Liver (tissue), 9 donors: ENCODE measurements around the gene FLT1. TPM values are rescaled to one million over a fixed set of nuclear protein-coding genes. Genes with fewer than 3 reads are reported as not detected.

Experiments used
- DNase-seq: peaks from one replicate; pipeline ENCODE4 v3.0.0-alpha.2; 2017; ENCODE audit warnings: low spot score
- H3K27ac ChIP-seq, 2 donors: one replicate each; pipeline ENCODE4 v1.7.0; 2013; ENCODE audit warnings: inconsistent platforms in 2 of 2, low read length in 2 of 2, control low read depth in 1 of 2, low read depth in 1 of 2, mild to moderate bottlenecking in 1 of 2
- H3K27me3 ChIP-seq, 4 donors: one replicate each; pipeline versions ENCODE4 v1.6.1 to v1.7.0; 2013; ENCODE audit warnings: low read length in 3 of 4, inconsistent platforms in 1 of 4, mild to moderate bottlenecking in 1 of 4, moderate library complexity in 1 of 4; ENCODE audit not compliant: control insufficient read depth in 4 of 4, insufficient read depth in 4 of 4
- H3K36me3 ChIP-seq, 4 donors: one replicate each; pipeline versions ENCODE4 v1.6.1 to v1.7.0; 2013; ENCODE audit warnings: low read length in 3 of 4, mild to moderate bottlenecking in 3 of 4, low read depth in 1 of 4, moderate library complexity in 1 of 4; ENCODE audit not compliant: control insufficient read depth in 4 of 4, insufficient read depth in 3 of 4
- H3K4me1 ChIP-seq, 4 donors: one replicate each; pipeline versions ENCODE4 v1.6.1 to v1.7.0; 2013; ENCODE audit warnings: low read length in 3 of 4, mild to moderate bottlenecking in 3 of 4, moderate library complexity in 1 of 4; ENCODE audit not compliant: control insufficient read depth in 4 of 4, insufficient read depth in 4 of 4
- H3K4me3 ChIP-seq, 3 donors: one replicate each; pipeline versions ENCODE4 v1.6.1 to v1.7.0; 2013; ENCODE audit warnings: low read length in 3 of 3, control low read depth in 1 of 3, low read depth in 1 of 3, mild to moderate bottlenecking in 1 of 3
- H3K9ac ChIP-seq, 2 donors: one replicate each; pipeline ENCODE4 v1.7.0; 2013; ENCODE audit warnings: low read length in 2 of 2, mild to moderate bottlenecking in 2 of 2, moderate library complexity in 2 of 2, control low read depth in 1 of 2, low read depth in 1 of 2
- H3K9me3 ChIP-seq, 4 donors: one replicate each; pipeline versions ENCODE4 v1.6.1 to v1.7.0; 2013; ENCODE audit warnings: low read length in 3 of 4; ENCODE audit not compliant: control insufficient read depth in 4 of 4
- CTCF ChIP-seq: fragments of 150-350 bp; IDR thresholded peaks from 2 replicates; pipeline ENCODE4 v1.5.1; 2017; ENCODE audit warnings: improper control_type of control experiment, low read depth, low read length; ENCODE audit not compliant: missing input control
- EGR1 ChIP-seq, 2 donors: IDR thresholded peaks; 2 replicates each; pipeline ENCODE4 v1.6.1; 2016 to 2018; ENCODE audit warnings: antibody characterized with exemption in 2 of 2, low read depth in 2 of 2
- FOXA1 ChIP-seq: IDR thresholded peaks from 2 replicates; pipeline ENCODE4 v1.6.1; 2016; ENCODE audit warnings: antibody characterized with exemption
- FOXA2 ChIP-seq: IDR thresholded peaks from 2 replicates; pipeline ENCODE4 v1.6.1; 2016; ENCODE audit warnings: antibody characterized with exemption
- GABPA ChIP-seq, 2 donors: IDR thresholded peaks in 1 of 2; conservative IDR thresholded peaks in 1 of 2; 2 replicates each; pipeline ENCODE4 v1.6.1; 2016; ENCODE audit warnings: antibody characterized with exemption in 2 of 2, mild to moderate bottlenecking in 1 of 2, moderate library complexity in 1 of 2
- HNF4A ChIP-seq, 2 donors: conservative IDR thresholded peaks; 2 replicates each; pipeline ENCODE4 v1.6.1; 2016; ENCODE audit warnings: antibody characterized with exemption in 2 of 2, mild to moderate bottlenecking in 2 of 2
- HNF4G ChIP-seq: IDR thresholded peaks from 2 replicates; pipeline ENCODE4 v1.6.1; 2016; ENCODE audit warnings: antibody characterized with exemption
- JUND ChIP-seq, 2 donors: IDR thresholded peaks; 2 replicates each; pipeline ENCODE4 v1.6.1; 2016; ENCODE audit warnings: antibody characterized with exemption in 2 of 2
- NR2F2 ChIP-seq: IDR thresholded peaks from 2 replicates; pipeline ENCODE4 v1.6.1; 2016; ENCODE audit warnings: antibody characterized with exemption
- RAD21 ChIP-seq, 2 donors: IDR thresholded peaks; 2 replicates each; pipeline ENCODE4 v1.6.1; 2016; ENCODE audit warnings: antibody characterized with exemption in 2 of 2, mild to moderate bottlenecking in 2 of 2
- RXRA ChIP-seq, 2 donors: IDR thresholded peaks; 2 replicates each; pipeline ENCODE4 v1.6.1; 2017 to 2018; ENCODE audit warnings: antibody characterized with exemption in 2 of 2, mild to moderate bottlenecking in 1 of 2
- SP1 ChIP-seq: IDR thresholded peaks from 2 replicates; pipeline ENCODE4 v1.6.1; 2018; ENCODE audit warnings: antibody characterized with exemption, mild to moderate bottlenecking
- YY1 ChIP-seq: IDR thresholded peaks from 2 replicates; pipeline ENCODE4 v1.6.1; 2016; ENCODE audit warnings: antibody characterized with exemption, mild to moderate bottlenecking
- WGBS: extraction: QIAGEN DNeasy Blood & Tissue Kit; methylation state at CpG from one replicate; pipeline ENCODE4 v1.1.7; 2013; 5-methylcytosine and 5-hydroxymethylcytosine counted together
- polyA plus RNA-seq, 2 donors: library from polyadenylated mRNA; stranded (reverse) in 1 of 2; unstranded in 1 of 2; fragments of 200-250 nt in 1 of 2; fragments of >200 nt in 1 of 2; fragmentation: Nextera tagmentation in 1 of 2; extraction: Ambion mirVana in 1 of 2; gene quantifications; one replicate each; pipeline versions ENCODE4 v1.2.1 to v1.2.3, GENCODE V29; 2013 to 2015
- total RNA-seq, 2 donors: library from RNA; depleted of rRNA; stranded (reverse); fragments of >200 nt; gene quantifications; one replicate each; pipeline ENCODE4 v1.2.3, GENCODE V29; 2014
- TF ChIP-seq, protein P1 (sequence below): IDR thresholded peaks from 2 replicates; pipeline ENCODE4 v1.6.1; 2016; ENCODE audit warnings: antibody characterized with exemption, mild to moderate bottlenecking
- TF ChIP-seq, protein P2 (sequence below): IDR thresholded peaks from 2 replicates; pipeline ENCODE4 v1.6.1; 2016; ENCODE audit warnings: antibody characterized with exemption
- TF ChIP-seq, protein P3 (sequence below): IDR thresholded peaks from 2 replicates; pipeline ENCODE4 v1.6.1; 2016; ENCODE audit warnings: antibody characterized with exemption
- donor health status: healthy.
- donor health status: healthy.
- donor health status: healthy.
- donor health status: healthy.
- donor health status: healthy.

FLT1 gene
- total and polyA plus RNA-seq, 4 donors, result 4.1 to 19.7 (median 9.3) TPM

GRCh38 chr13:28357247-28357825 is 137.6 kb downstream of the FLT1 start:
- Histone ChIP-seq H3K27ac (no peak overlapping the region), H3K4me3 (no peak overlapping the region), H3K9me3 (no peaks in the 10 kb centered on the region), H3K27me3 (no peaks in the 10 kb centered on the region), H3K4me1 (peaks cover 0 to 13% (median 0%) of the 10 kb centered on the region in 4 donors), H3K9ac (no peak overlapping the region), H3K36me3 (no peaks in the 10 kb centered on the region)
- DNase-seq, result no peak
- WGBS, result 71% methylated on average over 8 of the region's 8 CpGs
- TF ChIP-seq, protein P1, sequence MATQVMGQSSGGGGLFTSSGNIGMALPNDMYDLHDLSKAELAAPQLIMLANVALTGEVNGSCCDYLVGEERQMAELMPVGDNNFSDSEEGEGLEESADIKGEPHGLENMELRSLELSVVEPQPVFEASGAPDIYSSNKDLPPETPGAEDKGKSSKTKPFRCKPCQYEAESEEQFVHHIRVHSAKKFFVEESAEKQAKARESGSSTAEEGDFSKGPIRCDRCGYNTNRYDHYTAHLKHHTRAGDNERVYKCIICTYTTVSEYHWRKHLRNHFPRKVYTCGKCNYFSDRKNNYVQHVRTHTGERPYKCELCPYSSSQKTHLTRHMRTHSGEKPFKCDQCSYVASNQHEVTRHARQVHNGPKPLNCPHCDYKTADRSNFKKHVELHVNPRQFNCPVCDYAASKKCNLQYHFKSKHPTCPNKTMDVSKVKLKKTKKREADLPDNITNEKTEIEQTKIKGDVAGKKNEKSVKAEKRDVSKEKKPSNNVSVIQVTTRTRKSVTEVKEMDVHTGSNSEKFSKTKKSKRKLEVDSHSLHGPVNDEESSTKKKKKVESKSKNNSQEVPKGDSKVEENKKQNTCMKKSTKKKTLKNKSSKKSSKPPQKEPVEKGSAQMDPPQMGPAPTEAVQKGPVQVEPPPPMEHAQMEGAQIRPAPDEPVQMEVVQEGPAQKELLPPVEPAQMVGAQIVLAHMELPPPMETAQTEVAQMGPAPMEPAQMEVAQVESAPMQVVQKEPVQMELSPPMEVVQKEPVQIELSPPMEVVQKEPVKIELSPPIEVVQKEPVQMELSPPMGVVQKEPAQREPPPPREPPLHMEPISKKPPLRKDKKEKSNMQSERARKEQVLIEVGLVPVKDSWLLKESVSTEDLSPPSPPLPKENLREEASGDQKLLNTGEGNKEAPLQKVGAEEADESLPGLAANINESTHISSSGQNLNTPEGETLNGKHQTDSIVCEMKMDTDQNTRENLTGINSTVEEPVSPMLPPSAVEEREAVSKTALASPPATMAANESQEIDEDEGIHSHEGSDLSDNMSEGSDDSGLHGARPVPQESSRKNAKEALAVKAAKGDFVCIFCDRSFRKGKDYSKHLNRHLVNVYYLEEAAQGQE, result no peak
- TF ChIP-seq YY1 (no peak), RAD21 (IDR thresholded peaks at IDR 0.05) (no peak), FOXA1 (no peak), FOXA2 (no peak), HNF4G (no peak), EGR1 (IDR thresholded peaks at IDR 0.05; ENCODE audit: low read depth in 2 of 2) (no peak), NR2F2 (no peak), SP1 (no peak), HNF4A (conservative IDR thresholded peaks at IDR 0.05) (no peak), RXRA (IDR thresholded peaks at IDR 0.05) (no peak)
- TF ChIP-seq, protein P2, sequence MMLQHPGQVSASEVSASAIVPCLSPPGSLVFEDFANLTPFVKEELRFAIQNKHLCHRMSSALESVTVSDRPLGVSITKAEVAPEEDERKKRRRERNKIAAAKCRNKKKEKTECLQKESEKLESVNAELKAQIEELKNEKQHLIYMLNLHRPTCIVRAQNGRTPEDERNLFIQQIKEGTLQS, result no peak
- TF ChIP-seq, protein P3, sequence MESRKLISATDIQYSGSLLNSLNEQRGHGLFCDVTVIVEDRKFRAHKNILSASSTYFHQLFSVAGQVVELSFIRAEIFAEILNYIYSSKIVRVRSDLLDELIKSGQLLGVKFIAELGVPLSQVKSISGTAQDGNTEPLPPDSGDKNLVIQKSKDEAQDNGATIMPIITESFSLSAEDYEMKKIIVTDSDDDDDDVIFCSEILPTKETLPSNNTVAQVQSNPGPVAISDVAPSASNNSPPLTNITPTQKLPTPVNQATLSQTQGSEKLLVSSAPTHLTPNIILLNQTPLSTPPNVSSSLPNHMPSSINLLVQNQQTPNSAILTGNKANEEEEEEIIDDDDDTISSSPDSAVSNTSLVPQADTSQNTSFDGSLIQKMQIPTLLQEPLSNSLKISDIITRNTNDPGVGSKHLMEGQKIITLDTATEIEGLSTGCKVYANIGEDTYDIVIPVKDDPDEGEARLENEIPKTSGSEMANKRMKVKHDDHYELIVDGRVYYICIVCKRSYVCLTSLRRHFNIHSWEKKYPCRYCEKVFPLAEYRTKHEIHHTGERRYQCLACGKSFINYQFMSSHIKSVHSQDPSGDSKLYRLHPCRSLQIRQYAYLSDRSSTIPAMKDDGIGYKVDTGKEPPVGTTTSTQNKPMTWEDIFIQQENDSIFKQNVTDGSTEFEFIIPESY, result no peak

- Histone ChIP-seq H3K4me3 (no peak overlapping the region), H3K27ac (no peak overlapping the region), H3K9ac (no peak overlapping the region), H3K9me3 (no peaks in the 10 kb centered on the region), H3K36me3 (no peaks in the 10 kb centered on the region), H3K27me3 (no peaks in the 10 kb centered on the region), H3K4me1 (peaks cover 0 to 13% (median 0%) of the 10 kb centered on the region in 4 donors)
- 86% methylated on average over 5 of the region's 5 CpGs for WGBS
- TF ChIP-seq, protein P1, result no peak
- no peak for TF ChIP-seq GABPA (IDR thresholded peaks at IDR 0.05 in 1 of 2, conservative IDR thresholded peaks at IDR 0.05 in 1 of 2)
- TF ChIP-seq EGR1 (IDR thresholded peaks at IDR 0.05; ENCODE audit: low read depth in 2 of 2), result no peak
- TF ChIP-seq HNF4A (conservative IDR thresholded peaks at IDR 0.05), result no peak
- no peak for TF ChIP-seq CTCF
- TF ChIP-seq FOXA1, result no peak
- TF ChIP-seq, protein P3, result no peak
- no peak for TF ChIP-seq RXRA (IDR thresholded peaks at IDR 0.05)
- no peak for TF ChIP-seq FOXA2
- no peak for TF ChIP-seq SP1
- TF ChIP-seq HNF4G, result no peak
- no peak for TF ChIP-seq YY1
- TF ChIP-seq, protein P2, result no peak
- TF ChIP-seq RAD21 (IDR thresholded peaks at IDR 0.05), result no peak
- no peak for TF ChIP-seq JUND (IDR thresholded peaks at IDR 0.05)
- no peak for DNase-seq
Measured at GRCh38 chr13:28356561-28357021, 138.3 kb downstream of the FLT1 start.
